ENCODE data around the gene TREX2. TPM values are rescaled to one million over a fixed set of nuclear protein-coding genes. Genes with fewer than 3 reads are reported as not detected.

Gene TREX2
- total RNA-seq, 4 donors from 2014 or later: 0.42 to 1.6 (median 0.87) TPM

DNA sequence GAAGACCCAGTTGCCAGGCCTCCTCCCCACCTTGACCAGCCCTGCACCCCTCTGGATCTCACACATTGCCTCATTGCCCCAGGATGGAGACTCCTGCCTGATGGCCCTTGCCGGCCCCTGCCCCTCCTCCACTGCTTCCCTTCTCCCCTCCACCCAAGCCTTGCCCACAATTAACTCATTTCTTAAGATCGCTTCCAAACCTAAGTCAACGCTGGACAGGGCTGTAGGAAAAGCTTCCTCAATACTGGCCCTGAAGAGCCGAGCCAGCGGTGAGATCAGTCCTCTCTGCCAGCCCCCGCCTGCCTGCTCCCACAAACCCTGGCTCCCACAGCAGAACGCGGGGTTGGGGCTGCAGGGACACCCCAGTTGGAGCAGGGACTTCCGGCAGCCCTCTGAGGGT, 32.0 kb upstream of the TREX2 start:
- no CpG with 5 or more reads among the region's 9 CpGs for WGBS, 2 donors (ENCODE audit: low coverage in 1 of 2)
- Histone ChIP-seq H3K4me1 (peaks cover 0 to 32% (median 5%) of the 10 kb centered on the region in 3 donors), H3K4me3 (no peak overlapping the region), H3K36me3 (no peaks in the 10 kb centered on the region), H3K27me3 (no peaks in the 10 kb centered on the region), H3K9me3 (no peaks in the 10 kb centered on the region), H3K27ac (peak overlapping the region in 1 of 4 donors; percentile 62)
- TF ChIP-seq EP300 (IDR thresholded peaks at IDR 0.05) (no peak), POLR2AphosphoS5 (IDR thresholded peaks at IDR 0.05) (no peak), POLR2A (IDR thresholded peaks at IDR 0.05) (no peak)
- TF ChIP-seq, protein P1, sequence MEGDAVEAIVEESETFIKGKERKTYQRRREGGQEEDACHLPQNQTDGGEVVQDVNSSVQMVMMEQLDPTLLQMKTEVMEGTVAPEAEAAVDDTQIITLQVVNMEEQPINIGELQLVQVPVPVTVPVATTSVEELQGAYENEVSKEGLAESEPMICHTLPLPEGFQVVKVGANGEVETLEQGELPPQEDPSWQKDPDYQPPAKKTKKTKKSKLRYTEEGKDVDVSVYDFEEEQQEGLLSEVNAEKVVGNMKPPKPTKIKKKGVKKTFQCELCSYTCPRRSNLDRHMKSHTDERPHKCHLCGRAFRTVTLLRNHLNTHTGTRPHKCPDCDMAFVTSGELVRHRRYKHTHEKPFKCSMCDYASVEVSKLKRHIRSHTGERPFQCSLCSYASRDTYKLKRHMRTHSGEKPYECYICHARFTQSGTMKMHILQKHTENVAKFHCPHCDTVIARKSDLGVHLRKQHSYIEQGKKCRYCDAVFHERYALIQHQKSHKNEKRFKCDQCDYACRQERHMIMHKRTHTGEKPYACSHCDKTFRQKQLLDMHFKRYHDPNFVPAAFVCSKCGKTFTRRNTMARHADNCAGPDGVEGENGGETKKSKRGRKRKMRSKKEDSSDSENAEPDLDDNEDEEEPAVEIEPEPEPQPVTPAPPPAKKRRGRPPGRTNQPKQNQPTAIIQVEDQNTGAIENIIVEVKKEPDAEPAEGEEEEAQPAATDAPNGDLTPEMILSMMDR (IDR thresholded peaks at IDR 0.05): no peak
- ATAC-seq: no peak

DNA sequence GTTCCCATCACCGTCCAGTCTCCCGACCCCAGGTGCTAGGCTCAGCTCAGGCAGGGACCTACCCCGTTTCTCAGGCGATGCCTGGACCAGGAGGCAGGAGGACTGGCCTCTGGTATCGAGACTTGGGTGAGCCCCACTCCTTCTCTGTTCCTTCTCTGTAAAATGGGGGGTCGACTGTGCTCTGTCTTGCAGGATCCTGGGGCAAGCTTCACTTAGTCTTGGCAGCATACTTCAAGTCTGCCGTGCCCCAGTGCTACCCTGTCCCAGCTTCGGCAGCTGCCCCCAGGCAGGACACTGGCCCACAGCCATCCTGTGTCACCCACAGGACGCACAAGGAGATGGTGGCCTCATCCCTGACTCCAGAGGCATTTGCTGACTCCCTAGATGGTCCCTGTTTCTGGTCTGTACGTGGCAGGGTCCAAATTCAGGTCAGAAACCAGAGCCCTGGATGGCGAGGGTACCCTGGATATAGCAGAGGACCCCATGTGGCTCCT, 31.6 kb upstream of the TREX2 start:
- H3K27ac ChIP-seq: peak overlapping the region in 2 of 4 donors; percentile 43 to 62
- no peak for ATAC-seq

DNA sequence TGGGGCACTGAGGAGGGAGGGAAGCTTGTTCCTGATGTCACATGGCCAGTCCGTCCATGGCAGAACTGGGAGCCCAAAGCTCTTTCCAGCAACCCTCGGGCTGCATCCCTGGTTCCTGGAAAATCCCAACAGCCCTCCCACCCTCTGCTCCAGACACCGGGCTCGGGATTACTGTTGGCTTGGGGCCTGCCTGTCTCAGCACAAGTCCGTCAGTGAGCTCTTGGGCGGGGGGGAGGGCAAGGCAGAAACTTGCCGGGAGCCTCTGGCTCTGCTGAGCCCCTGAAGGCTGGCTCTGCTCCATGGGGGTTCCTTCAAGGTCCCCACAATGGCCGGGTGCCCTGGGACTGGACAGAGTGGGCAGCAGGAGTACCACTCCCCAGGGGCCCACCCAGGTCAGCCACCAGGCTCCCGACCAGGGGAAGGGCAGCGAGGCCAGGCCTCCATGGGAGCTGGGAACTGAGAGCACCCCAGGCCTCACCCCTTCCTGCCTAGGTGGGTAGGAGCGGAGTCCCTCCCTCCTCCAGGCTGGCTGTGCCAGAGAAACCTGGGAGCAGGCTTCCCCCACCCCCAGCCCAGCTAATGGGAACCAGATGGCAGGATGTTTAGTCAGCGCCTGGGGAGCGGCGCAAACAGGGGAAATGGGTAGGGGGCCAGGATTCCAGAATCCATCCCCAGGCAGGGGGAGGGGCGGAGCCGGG, 31.0 kb upstream of the TREX2 start:
- Histone ChIP-seq H3K4me1 (peaks cover 0 to 32% (median 5%) of the 10 kb centered on the region in 3 donors), H3K27ac (peak overlapping the region in 2 of 4 donors; percentile 43 to 62), H3K4me3 (no peak overlapping the region), H3K27me3 (no peaks in the 10 kb centered on the region), H3K9me3 (no peaks in the 10 kb centered on the region), H3K36me3 (no peaks in the 10 kb centered on the region)
- ATAC-seq: peak; percentile 24
- no CpG with 5 or more reads among the region's 16 CpGs for WGBS, 2 donors (ENCODE audit: low coverage in 1 of 2)
- TF ChIP-seq POLR2A (IDR thresholded peaks at IDR 0.05): no peak

More for the DNA sequence above, 31.6 kb upstream of the TREX2 start:
- Histone ChIP-seq H3K9me3 (no peaks in the 10 kb centered on the region), H3K4me1 (peaks cover 0 to 32% (median 5%) of the 10 kb centered on the region in 3 donors), H3K36me3 (no peaks in the 10 kb centered on the region), H3K27me3 (no peaks in the 10 kb centered on the region), H3K4me3 (no peak overlapping the region)
- 60% methylated on average over 2 of the region's 11 CpGs; no CpG with 5 or more reads in 1 of the 2 donors for WGBS, 2 donors (ENCODE audit: low coverage in 1 of 2)
- TF ChIP-seq EP300 (IDR thresholded peaks at IDR 0.05) (no peak), POLR2A (IDR thresholded peaks at IDR 0.05) (no peak), POLR2AphosphoS5 (IDR thresholded peaks at IDR 0.05) (no peak)
- TF ChIP-seq, protein P1 (IDR thresholded peaks at IDR 0.05): no peak

DNA sequence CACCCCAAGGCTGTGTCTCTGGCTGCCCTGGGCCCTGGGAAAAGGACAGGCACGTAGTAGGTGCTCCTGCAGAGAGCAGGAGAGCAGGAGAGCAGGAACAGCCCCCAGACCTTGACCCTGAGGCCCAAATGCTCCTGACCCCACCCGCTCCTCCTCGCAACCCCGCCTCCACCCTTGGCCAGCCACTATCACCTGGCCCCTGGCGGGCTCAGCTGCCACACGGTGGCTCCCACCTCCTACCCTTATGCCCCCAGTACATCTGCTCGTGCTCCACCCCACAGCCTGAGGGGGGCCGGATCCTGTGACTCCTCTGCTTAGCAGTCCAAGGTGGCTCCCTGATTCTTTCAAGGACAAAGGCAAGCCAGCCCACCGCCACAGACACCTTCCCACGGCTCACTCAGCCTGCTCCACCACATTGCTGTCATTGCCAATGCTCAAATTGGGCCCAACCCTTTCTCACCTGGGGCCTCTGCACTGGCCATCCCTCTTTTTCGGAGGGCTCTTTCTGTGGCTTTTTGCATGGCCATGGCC, 30.0 kb upstream of the TREX2 start:
- Histone ChIP-seq H3K27me3 (no peaks in the 10 kb centered on the region), H3K27ac (peak overlapping the region in 1 of 4 donors; percentile 43), H3K36me3 (no peaks in the 10 kb centered on the region), H3K9me3 (no peaks in the 10 kb centered on the region), H3K4me1 (peaks cover 0 to 38% (median 5%) of the 10 kb centered on the region in 3 donors), H3K4me3 (no peak overlapping the region)
- WGBS, 2 donors (ENCODE audit: low coverage in 1 of 2): 80% methylated on average over 2 of the region's 11 CpGs; no CpG with 5 or more reads in 1 of the 2 donors
- no peak for ATAC-seq
- TF ChIP-seq, protein P1 (IDR thresholded peaks at IDR 0.05): no peak
- TF ChIP-seq EP300 (IDR thresholded peaks at IDR 0.05) (no peak), POLR2AphosphoS5 (IDR thresholded peaks at IDR 0.05) (no peak), POLR2A (IDR thresholded peaks at IDR 0.05) (no peak)

DNA sequence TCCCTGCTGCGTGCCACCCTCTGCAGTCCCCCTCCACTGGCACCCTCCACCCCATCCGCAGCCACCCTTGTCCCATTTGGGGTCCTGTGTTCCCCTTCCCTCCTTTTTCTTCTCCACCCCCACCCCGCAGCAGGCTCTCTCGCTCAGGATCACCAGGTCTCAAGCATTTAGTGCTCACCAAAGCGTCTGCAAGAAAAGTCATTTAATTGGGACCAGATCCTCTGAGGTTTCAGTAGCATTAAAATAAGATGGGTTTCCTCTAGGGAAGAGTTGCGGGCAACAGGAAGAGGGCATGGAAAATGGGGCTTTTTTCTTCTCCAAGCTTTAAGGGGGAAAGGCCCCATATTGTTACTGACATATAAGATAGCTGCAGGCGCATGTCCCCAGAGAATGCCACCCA, 29.4 kb upstream of the TREX2 start:
- 87% methylated on average over 3 of the region's 7 CpGs; no CpG with 5 or more reads in 1 of the 2 donors for WGBS, 2 donors (ENCODE audit: low coverage in 1 of 2)
- peak overlapping the region in 1 of 4 donors; percentile 43 for H3K27ac ChIP-seq
- no peaks in the 10 kb centered on the region for H3K27me3 ChIP-seq
- H3K4me1 ChIP-seq: peaks cover 0 to 38% (median 5%) of the 10 kb centered on the region in 3 donors
- peak overlapping the region in 1 of 2 donors; percentile 43 for H3K4me3 ChIP-seq
- no peak for ATAC-seq
- no peaks in the 10 kb centered on the region for H3K36me3 ChIP-seq
- no peaks in the 10 kb centered on the region for H3K9me3 ChIP-seq
- TF ChIP-seq POLR2AphosphoS5 (IDR thresholded peaks at IDR 0.05) (no peak), EP300 (IDR thresholded peaks at IDR 0.05) (no peak), POLR2A (IDR thresholded peaks at IDR 0.05) (no peak)
- TF ChIP-seq, protein P1 (IDR thresholded peaks at IDR 0.05): no peak

Measured in gastroesophageal sphincter (tissue), 4 donors.